Dermis lymphatic vessel endothelial cell (primary cell): ENCODE data around the gene KASH5. TPM values are rescaled to one million over a fixed set of nuclear protein-coding genes. Genes with fewer than 3 reads are reported as not detected.

Experiments used
- total RNA-seq: library from RNA; depleted of rRNA; stranded (reverse); fragments of >200 nt; gene quantifications from 2 replicates; pipeline ENCODE4 v1.2.1, GENCODE V29; 2014

KASH5 gene
- not detected in 2 replicates for total RNA-seq

DNA sequence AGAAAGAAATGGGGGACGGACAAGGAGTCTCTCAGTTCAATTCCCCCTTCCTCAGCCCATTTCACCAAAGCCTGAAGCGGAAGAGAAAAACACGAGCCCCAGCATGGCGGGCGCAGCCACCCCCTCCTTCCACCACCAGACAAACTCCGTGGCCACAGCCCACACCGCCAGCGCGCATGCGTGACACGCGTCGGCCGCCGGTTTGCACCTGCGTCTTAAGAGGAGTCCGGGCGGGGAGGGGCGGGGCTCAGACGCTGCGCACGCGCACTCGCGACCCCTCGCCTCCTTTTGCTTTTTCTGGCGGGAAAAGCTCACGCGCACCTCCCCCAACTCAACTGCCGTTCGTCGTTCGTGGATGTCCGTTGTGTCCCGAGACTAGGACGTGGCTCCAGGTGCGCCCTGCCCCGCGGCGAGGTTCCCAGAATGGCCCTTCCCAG is at the start of gene KASH5:
Gene KASH5, plus strand, starts transcription at position 314 of the 437 bp plus-strand sequence. CDS start 2,635 bp downstream, outside the sequence.

DNA sequence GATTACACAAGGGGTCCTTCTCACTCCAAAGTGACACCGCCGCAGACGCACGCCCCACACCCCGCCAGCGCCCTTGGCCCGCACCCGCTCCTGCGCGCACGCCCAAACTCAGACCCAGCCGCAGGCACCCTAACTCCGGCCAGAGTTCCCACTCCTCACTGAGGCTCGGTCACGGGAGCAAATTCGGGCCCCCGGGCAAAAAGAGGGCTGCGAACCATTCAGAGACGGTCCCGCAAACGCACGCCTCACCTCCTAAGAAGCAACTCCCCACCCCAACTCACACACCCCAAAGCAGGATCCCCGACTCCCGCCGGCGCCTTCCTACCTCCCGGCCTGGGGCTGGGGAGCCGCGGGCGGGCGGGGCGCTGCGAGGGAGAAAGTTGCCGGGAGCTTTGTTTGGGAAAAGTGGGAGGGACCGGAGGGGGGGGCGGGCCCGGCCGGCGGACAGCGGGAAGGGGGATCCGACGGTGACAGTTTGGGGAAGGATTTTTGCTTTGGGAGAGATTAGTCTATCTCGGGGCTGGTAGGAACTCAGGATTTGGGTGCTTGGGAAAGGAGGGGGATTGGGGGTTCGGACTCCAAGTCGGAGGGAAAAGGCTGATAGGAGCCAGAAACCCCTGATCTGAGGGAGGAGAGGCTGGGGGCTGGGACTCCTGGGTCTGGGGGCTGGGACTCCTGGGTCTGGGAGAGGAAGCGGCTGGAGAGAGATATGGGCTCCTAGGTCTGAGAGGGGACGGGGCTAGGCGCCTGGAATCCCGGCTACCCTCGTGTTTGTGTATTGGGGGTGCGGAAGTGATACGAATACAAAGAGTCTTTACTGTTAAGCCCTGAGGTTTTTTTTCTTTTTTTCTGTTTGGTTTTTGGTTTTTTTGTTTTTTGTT is 25.8 kb upstream of the KASH5 start, which contains the start of gene TEAD2:
Gene TEAD2, minus strand, starts transcription at position 369 of the 881 bp plus-strand sequence. CDS start 2,341 bp downstream, outside the sequence.

DNA sequence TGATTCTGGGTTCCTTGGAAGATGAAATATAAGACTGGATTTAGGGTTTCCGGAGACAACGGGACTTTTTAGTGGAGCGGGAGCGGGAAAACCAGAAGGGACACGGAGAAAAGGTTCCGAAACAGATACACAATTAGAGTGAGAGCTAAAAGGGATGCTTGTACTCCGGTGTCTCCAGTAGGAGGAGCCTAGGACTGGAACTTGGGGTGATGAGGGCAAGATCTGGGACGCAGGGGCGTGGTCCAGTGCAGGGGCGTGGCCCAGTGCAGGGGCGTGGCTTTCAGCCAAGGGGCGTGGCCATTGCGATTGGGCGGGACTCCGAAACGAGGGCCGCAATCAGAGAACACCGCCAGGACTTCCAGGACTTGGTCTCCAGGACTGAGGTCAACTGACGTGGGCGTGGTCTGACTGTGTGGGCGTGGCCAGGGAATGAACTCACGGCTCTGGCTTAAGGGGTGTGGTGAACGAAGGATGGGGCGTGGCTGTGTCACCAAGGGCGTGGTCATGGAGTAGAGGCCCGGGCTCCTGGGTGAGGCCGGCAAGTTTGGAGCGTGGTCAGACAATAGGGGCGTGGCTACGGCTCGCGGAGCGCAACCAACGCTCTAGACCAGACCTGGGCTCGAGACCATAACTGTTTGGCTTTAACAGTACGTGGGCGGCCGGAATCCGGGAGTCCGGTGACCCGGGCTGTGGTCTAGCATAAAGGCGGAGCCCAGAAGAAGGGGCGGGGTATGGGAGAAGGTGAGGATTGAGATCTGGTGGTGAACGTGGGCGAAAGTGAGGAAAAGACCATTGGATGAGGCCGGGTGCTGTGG is 24.6 kb upstream of the KASH5 start, which contains the start of gene DKKL1:
Gene DKKL1, plus strand, starts transcription at position 610 of the 815 bp plus-strand sequence. Its CDS starts 122 bp downstream, at position 732.

DNA sequence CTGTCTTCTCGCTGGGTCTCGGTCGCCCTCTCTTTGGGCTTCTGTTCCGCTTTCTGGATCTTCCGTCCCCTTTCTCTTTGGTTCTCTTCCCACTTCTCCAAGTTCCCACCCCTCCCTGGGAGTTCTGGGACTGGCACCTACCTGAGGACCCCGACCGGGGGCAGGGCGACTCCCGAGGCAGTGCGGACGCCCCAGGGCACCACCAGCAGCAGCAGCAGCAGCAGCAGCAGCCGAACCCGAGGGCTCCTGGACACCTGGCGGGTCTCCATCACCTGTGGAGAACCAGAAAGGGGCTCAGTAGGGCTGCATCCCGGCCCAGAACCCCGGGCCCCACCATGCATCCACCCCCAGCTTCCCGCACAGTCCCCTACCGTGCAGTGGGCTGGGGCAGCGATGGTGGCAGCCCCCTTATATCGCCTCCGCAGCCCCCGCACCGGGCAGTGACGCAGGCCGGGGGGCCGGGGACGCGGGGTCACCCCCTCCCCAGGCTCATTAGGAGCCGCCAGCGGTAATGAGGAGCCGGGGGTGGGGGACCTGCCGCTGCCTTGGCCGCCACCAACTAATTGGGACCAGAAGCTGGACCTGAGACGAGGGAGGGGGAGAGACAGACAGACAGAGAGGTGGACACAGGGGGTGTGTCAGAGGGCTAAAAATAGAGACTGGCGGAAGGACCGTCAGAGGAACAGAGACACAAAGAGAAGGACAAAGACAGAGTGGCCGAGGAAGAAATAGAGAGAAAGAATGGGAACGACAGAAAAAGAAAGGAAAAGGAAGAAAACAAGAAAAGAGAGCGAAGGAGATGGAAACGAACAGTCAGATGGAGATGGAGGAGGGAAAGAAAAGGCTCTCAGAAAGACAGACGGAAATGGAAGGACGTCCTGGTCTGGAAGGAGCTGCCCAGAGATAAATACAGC is 35.3 kb downstream of the KASH5 start, which contains the start of gene PTH2:
Gene PTH2, minus strand, starts transcription at position 371 of the 914 bp plus-strand sequence. Its CDS starts 102 bp downstream, at position 269.

DNA sequence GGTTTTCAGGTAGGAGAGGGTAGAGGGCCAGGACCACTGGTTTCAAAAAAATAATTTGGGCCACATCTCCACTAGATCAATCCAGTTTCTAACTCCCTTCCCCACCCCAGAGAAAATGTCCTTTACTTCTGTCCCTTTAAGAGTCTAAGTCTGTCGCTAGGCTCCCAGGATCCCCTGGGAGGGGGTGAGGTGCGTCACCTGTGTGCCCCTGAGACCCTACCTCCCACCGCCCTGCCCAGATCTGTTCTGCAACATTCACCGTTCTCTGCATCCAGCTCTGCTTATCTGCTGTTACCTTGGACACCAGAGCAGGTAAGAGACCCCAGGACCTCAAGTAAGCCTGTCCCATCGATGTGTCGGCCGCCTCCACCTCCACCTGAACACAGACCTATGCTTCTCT is 37.1 kb downstream of the KASH5 start, which contains the start of gene GFY:
Gene GFY, plus strand, starts transcription at position 211 of the 400 bp plus-strand sequence. CDS start 1,043 bp downstream, outside the sequence.

DNA sequence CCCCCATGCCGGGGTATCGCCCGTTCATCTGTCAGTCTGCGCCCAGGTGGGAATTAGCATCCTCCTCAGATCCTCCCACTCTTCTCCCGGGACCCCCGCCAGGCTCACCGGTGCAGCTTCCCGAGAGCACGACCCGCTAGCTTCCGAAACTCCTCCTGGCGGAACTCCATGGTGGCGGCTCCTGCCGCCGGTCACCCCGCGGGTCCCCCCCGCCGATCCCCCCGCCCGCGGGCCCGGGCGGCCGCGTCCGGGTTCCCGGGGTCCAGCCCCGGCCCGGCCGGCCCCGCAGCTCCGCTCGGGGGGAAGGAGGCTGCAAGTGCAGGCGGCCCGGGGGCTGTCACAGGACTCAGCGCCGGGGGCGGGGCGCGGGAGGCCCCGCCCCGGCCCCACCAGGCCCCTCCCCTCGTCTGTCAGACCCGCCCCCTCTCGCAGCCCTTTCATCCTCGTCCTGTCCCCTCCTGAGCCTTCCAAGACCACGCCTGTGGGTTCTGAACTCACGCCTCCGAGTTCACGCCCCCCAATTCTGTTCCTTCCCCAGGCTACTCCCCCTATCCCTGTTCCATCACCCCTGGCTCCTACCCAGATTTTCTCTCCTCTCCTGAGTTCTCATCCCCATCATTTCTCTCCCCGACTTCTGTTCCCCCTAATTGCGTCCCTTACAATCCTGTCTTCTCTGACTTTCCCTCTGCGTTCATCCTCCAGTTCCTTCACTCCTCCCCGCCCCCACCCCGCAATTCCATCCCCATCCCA is 53.3 kb downstream of the KASH5 start, which contains the start of gene SLC17A7:
Gene SLC17A7, minus strand, starts transcription at position 318 of the 750 bp plus-strand sequence. Its CDS starts 148 bp downstream, at position 170.

DNA sequence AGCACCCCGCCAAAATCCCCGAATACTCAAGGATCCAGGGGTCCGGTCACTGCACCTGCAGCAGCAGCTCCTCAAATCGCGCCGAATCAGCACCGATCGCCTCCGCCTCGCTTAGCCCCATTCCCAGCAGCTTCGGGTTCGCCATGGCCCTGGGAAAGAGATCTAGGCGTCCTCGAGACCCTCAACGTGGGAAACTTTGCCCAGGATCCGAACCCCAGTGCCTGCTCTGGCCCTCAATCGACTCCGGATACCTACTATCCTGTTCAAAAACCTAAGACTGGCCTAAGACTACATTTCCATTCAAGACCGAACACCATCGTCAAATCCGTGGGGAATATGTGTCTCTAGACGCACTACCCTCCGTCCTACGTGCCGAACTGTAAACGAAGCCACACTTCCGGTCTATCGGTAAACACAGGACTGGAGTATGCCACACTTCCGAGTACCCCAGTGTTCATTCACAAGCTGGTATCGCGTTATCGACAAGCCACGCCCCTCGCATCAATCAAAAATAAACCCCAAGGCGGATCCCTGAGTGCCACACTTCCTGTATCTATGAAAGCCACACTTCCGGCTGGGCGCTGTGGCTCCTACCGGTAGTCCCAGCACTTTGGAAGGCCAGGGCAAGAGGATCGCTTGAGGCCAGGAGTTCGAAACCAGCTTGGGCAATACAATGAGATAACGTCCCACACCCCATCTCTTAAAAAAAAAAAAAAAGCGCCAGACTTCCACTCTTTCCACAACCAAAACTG is 63.6 kb downstream of the KASH5 start, which contains the start of gene PIH1D1:
Gene PIH1D1, minus strand, starts transcription at position 385 of the 752 bp plus-strand sequence. Its CDS starts 240 bp downstream, at position 145.

GRCh38 chr19:49453013-49453756 is 65.1 kb downstream of the KASH5 start, which contains the start of gene ALDH16A1:
TSS of gene ALDH16A1 (plus strand) at chr19:49453225. CDS start at chr19:49453332, 107 bp downstream.

Other genes starting within 250 kb of the KASH5 start
- gene HRC, start 232.9 kb upstream of the KASH5 start, total RNA-seq: under 0.01 TPM in 1 of 2 replicates, not detected in the other
- gene TRPM4, start 230.5 kb upstream of the KASH5 start, total RNA-seq: 16.2 and 17.2 TPM in 2 replicates
- gene SLC6A16, start 63.1 kb upstream of the KASH5 start, total RNA-seq: 0.43 and 0.52 TPM in 2 replicates
- gene CD37, start 52.8 kb upstream of the KASH5 start, total RNA-seq: not detected in 2 replicates
- 61.4 and 79.1 TPM in 2 replicates for gene TEAD2, start 25.8 kb upstream of the KASH5 start, total RNA-seq
- gene DKKL1, start 24.4 kb upstream of the KASH5 start, total RNA-seq: 0.34 and 0.43 TPM in 2 replicates
- not detected in 2 replicates for gene PTH2, start 35.2 kb downstream of the KASH5 start, total RNA-seq
- gene GFY, start 37.1 kb downstream of the KASH5 start, total RNA-seq: not detected in 2 replicates
- 0.22 and 0.26 TPM in 2 replicates for gene SLC17A7, start 53.3 kb downstream of the KASH5 start, total RNA-seq
- gene PIH1D1, start 63.6 kb downstream of the KASH5 start, total RNA-seq: 141 and 154 TPM in 2 replicates
- 54.6 and 58.0 TPM in 2 replicates for gene ALDH16A1, start 65.0 kb downstream of the KASH5 start, total RNA-seq
- gene FLT3LG, start 86.0 kb downstream of the KASH5 start, total RNA-seq: 0.60 and 1.4 TPM in 2 replicates
- gene RPL13A, start 99.4 kb downstream of the KASH5 start, total RNA-seq: 4,546 and 5,479 TPM in 2 replicates
- 2,954 and 3,854 TPM in 2 replicates for gene RPS11, start 108.2 kb downstream of the KASH5 start, total RNA-seq
- 152 and 195 TPM in 2 replicates for gene FCGRT, start 124.4 kb downstream of the KASH5 start, total RNA-seq
- 3.7 and 7.8 TPM in 2 replicates for gene RCN3, start 139.8 kb downstream of the KASH5 start, total RNA-seq
- 83.2 and 95.1 TPM in 2 replicates for gene NOSIP, start 192.3 kb downstream of the KASH5 start, total RNA-seq
- gene PRRG2, start 193.1 kb downstream of the KASH5 start, total RNA-seq: 9.0 and 12.1 TPM in 2 replicates
- gene PRR12, start 202.9 kb downstream of the KASH5 start, total RNA-seq: 1.0 and 1.6 TPM in 2 replicates